GM12878 (cell line): ENCODE measurements around the gene EFNB2. TPM values are rescaled to one million over a fixed set of nuclear protein-coding genes. Genes with fewer than 3 reads are reported as not detected.

Experiments used
- ATAC-seq: fragments of 200-7000 bp; cut with Tn5 transposase; 3 replicates; pipeline ENCODE4 v1.9.1; 2020; ENCODE audit warnings: mild to moderate bottlenecking, moderate library complexity
- BruUV-seq: library from RNA; stranded (reverse); fragments of 400-500 nt; replicated peaks from 2 replicates; lab custom pipeline; 2021; lab: Mats Ljungman, UMichigan
- CTCF ChIA-PET: fragments of 300-600 bp; sonication (Branson Sonifier 250); formaldehyde crosslinking; extraction: SDS; loops from one replicate; lab custom pipeline; 2021; ENCODE audit warnings: inconsistent platforms; lab: Yijun Ruan, JAX
- POLR2A ChIA-PET: fragments of 350-600 bp; formaldehyde crosslinking; extraction: SDS; loops from one replicate; lab custom pipeline; 2021; ENCODE audit warnings: inconsistent platforms; lab: Charles Lee
- RAD21 ChIA-PET: fragments of 300-600 bp; sonication (Branson Sonifier 250); formaldehyde crosslinking; loops from one replicate; lab custom pipeline; 2023; ENCODE audit warnings: antibody characterized with exemption; ENCODE audit not compliant: unreplicated experiment; lab: Charles Lee
- SMC1A ChIA-PET: fragments of 300-600 bp; sonication (Branson Sonifier 250); formaldehyde crosslinking; loops from one replicate; lab custom pipeline; 2023; ENCODE audit not compliant: unreplicated experiment, uncharacterized antibody; lab: Charles Lee
- DNase-seq: peaks from one replicate; pipeline ENCODE4 v3.0.0-alpha.2; 2011; ENCODE audit warnings: low read depth, low spot score
- FAIRE-seq: peaks from 3 replicates; lab custom pipeline; 2011; peaks lifted over from hg19 to GRCh38; lab: Jason Lieb, UNC
- H2AFZ ChIP-seq: 2 replicates; pipeline ENCODE4 v1.6.0; 2011; ENCODE audit warnings: low read depth, low read length, control low read depth; ENCODE audit not compliant: control insufficient read depth
- H3K27ac ChIP-seq: 2 replicates; pipeline ENCODE4 v1.5.1; 2011; ENCODE audit warnings: control low read depth; ENCODE audit not compliant: control insufficient read depth, insufficient read depth
- H3K27me3 ChIP-seq, 2 experiments: replicated peaks in 1 of 2; 2 replicates each; pipeline versions ENCODE4 v1.6.0 to v1.6.1; 2011; ENCODE audit warnings: low read length in 1 of 2; ENCODE audit not compliant: control insufficient read depth in 2 of 2, insufficient read depth in 2 of 2
- H3K36me3 ChIP-seq, 2 experiments: 2 replicates each; pipeline ENCODE4 v1.5.1; 2011; ENCODE audit warnings: low read length in 1 of 2; ENCODE audit not compliant: control insufficient read depth in 2 of 2, insufficient read depth in 2 of 2
- H3K4me1 ChIP-seq: 2 replicates; pipeline ENCODE4 v1.6.1; 2011; ENCODE audit warnings: mild to moderate bottlenecking, low read length, moderate library complexity, mixed read lengths; ENCODE audit not compliant: control insufficient read depth, insufficient read depth
- H3K4me2 ChIP-seq: 2 replicates; pipeline ENCODE4 v1.6.0; 2011; ENCODE audit warnings: control low read depth; ENCODE audit not compliant: control insufficient read depth, insufficient read depth
- H3K4me3 ChIP-seq: fragments of 200-600 bp; sonication (generic); 2 replicates; pipeline ENCODE4 v1.5.1; 2016
- H3K79me2 ChIP-seq: 2 replicates; pipeline ENCODE4 v1.6.0; 2011; ENCODE audit warnings: low read length; ENCODE audit not compliant: control insufficient read depth, insufficient read depth
- H3K9ac ChIP-seq: 2 replicates; pipeline ENCODE4 v1.8.0; 2011; ENCODE audit warnings: low read length, control low read depth, mixed read lengths; ENCODE audit not compliant: control insufficient read depth, insufficient read depth
- H3K9me3 ChIP-seq: replicated peaks from 3 replicates; pipeline ENCODE4 v1.5.1; 2011; ENCODE audit warnings: mild to moderate bottlenecking, low read length; ENCODE audit not compliant: control insufficient read depth, insufficient read depth
- H4K20me1 ChIP-seq: 2 replicates; pipeline ENCODE4 v1.6.0; 2011; ENCODE audit not compliant: control insufficient read depth, insufficient read depth
- CBFB ChIP-seq: IDR thresholded peaks from 2 replicates; pipeline ENCODE4 v1.6.1; 2016; ENCODE audit warnings: antibody characterized with exemption, low read depth
- EGR1 ChIP-seq, 2 experiments: IDR thresholded peaks; 1 replicate in 1 of 2; 2 replicates in 1 of 2; pipeline ENCODE4 v1.6.1; 2011 to 2012; ENCODE audit warnings: low read depth in 2 of 2, low read length in 2 of 2, borderline replicate concordance in 1 of 2, mild to moderate bottlenecking in 1 of 2, moderate library complexity in 1 of 2
- ELK1 ChIP-seq: IDR thresholded peaks from 2 replicates; pipeline ENCODE4 v1.6.1; 2012; ENCODE audit warnings: low read depth, low read length, improper control_type of control experiment
- FOXM1 ChIP-seq: IDR thresholded peaks from 2 replicates; pipeline ENCODE4 v1.6.1; 2012; ENCODE audit warnings: low read depth, mild to moderate bottlenecking, inconsistent platforms, low read length, moderate library complexity
- GATAD2B ChIP-seq: fragments of 450-650 bp; conservative IDR thresholded peaks from 2 replicates; pipeline ENCODE4 v1.6.1; 2017; ENCODE audit warnings: low read depth, mild to moderate bottlenecking, moderate library complexity
- KAT2A ChIP-seq: conservative IDR thresholded peaks from 2 replicates; pipeline ENCODE4 v1.6.1; 2011; ENCODE audit warnings: low read depth, low read length; ENCODE audit not compliant: control insufficient read depth
- KLF5 ChIP-seq: fragments of 450-650 bp; IDR thresholded peaks from 2 replicates; pipeline ENCODE4 v1.6.1; 2014; ENCODE audit warnings: mild to moderate bottlenecking; ENCODE audit not compliant: partially characterized antibody
- NFXL1 ChIP-seq: fragments of 450-650 bp; IDR thresholded peaks from 2 replicates; pipeline ENCODE4 v1.6.1; 2017; ENCODE audit warnings: antibody characterized with exemption, mild to moderate bottlenecking, borderline replicate concordance
- POU2F2 ChIP-seq: IDR thresholded peaks from 3 replicates; pipeline ENCODE4 v1.6.1; 2011; ENCODE audit warnings: low read depth, mild to moderate bottlenecking, low read length, borderline replicate concordance
- SMAD1 ChIP-seq: fragments of 450-650 bp; IDR thresholded peaks from 2 replicates; pipeline ENCODE4 v1.6.1; 2018; ENCODE audit warnings: mild to moderate bottlenecking, low read depth; ENCODE audit not compliant: partially characterized antibody
- TARDBP ChIP-seq: IDR thresholded peaks from 2 replicates; pipeline ENCODE4 v1.6.1; 2016; ENCODE audit warnings: borderline replicate concordance
- TCF3 ChIP-seq: IDR thresholded peaks from 2 replicates; pipeline ENCODE4 v1.6.1; 2012; ENCODE audit warnings: low read depth, mild to moderate bottlenecking, low read length, borderline replicate concordance; ENCODE audit not compliant: insufficient read depth
- YY1 ChIP-seq: IDR thresholded peaks from 2 replicates; pipeline ENCODE4 v1.6.1; 2011; ENCODE audit warnings: low read depth, mild to moderate bottlenecking, low read length
- WGBS: methylation state at CpG from one replicate; pipeline ENCODE4 v1.1.6; 2016; ENCODE audit warnings: low lambda C conversion rate; ENCODE audit not compliant: insufficient replicate concordance, insufficient coverage; ENCODE audit errors: missing lambda C conversion rate; 5-methylcytosine and 5-hydroxymethylcytosine counted together
- in situ Hi-C: fragments of 300-500 bp; cut with MboI; formaldehyde crosslinking; loops from 9 replicates; pipeline ENCODE4 v1.14.3; 2018; ENCODE audit warnings: mixed read lengths
- intact Hi-C: fragments of 100-400 bp; cut with micrococcal nuclease; formaldehyde crosslinking; loops from one replicate; pipeline ENCODE4 v1.14.2; 2022; ENCODE audit not compliant: unreplicated experiment
- polyA plus RNA-seq, 11 experiments: library from polyadenylated mRNA; depleted of rRNA in 4 of 11; unstranded in 6 of 11; stranded (reverse) in 5 of 11; fragments of >200 nt; fragmentation: Nextera tagmentation in 4 of 11; fragmentation: Illumina TruSeq in 1 of 11; extraction: Ambion mirVana in 4 of 11; extraction: Trizol in 1 of 11; gene quantifications; 1 replicate in 1 of 11; 2 replicates in 10 of 11; pipeline versions ENCODE4 v1.2.1 to v1.2.3, GENCODE V29; 2011 to 2016; ENCODE audit warnings: inconsistent platforms in 2 of 11, missing spikeins in 2 of 11, low read depth in 1 of 11
- total RNA-seq, 4 experiments: library from RNA; depleted of rRNA in 3 of 4; stranded (reverse); fragments of >200 nt in 3 of 4; fragmentation: Illumina TruSeq in 1 of 4; extraction: Trizol in 1 of 4; gene quantifications; 2 replicates each; pipeline versions ENCODE4 v1.2.1 to v1.2.3, GENCODE V29; 2013 to 2021
- TF ChIP-seq, protein P1 (sequence below): IDR thresholded peaks from 2 replicates; pipeline ENCODE4 v1.6.1; 2011; ENCODE audit warnings: borderline replicate concordance, low read depth, mild to moderate bottlenecking, moderate library complexity, low read length; ENCODE audit not compliant: insufficient read depth, poor library complexity, severe bottlenecking
- TF ChIP-seq, protein P2 (sequence below): fragments of 450-650 bp; IDR thresholded peaks from 2 replicates; pipeline ENCODE4 v1.6.1; 2016; ENCODE audit warnings: mild to moderate bottlenecking

The EFNB2 gene
- total and polyA plus RNA-seq, 10 of the 15 experiments (the other 5 are each of a cell fraction or from before 2014, with no cell fraction given) = 0.12 to 1.5 (median 0.31) TPM; not detected in 1

DNA sequence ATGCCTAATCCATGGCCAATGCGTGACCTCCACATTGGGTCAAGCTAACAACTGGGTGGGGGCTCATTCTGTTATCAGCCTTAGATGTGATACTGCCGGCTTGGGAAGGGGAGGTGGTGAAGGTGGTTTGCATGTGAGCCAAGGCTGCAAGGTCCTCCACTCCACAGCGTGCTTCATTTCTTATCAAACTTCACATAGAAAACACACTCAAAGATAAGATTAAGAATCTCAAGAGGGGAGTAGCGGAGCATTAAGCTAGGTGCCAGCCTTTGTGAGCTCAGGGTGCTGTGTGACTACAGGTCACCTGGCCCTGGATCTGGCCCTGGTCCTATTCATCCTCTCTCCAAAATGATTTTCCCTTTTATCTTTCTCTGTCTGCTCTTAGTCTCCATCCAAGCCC is 45.8 kb upstream of the EFNB2 start:
- BruUV-seq = no TSS peak
- Histone ChIP-seq H3K79me2 (no peaks in the 10 kb centered on the region), H3K27me3 (no peaks in the 10 kb centered on the region), H3K4me1 (no peaks in the 10 kb centered on the region)
- POLR2A ChIA-PET = no interaction called here
- ATAC-seq (no peak), FAIRE-seq (no peak)
- TF ChIP-seq GATAD2B (no peak), YY1 (no peak), POU2F2 (no peak), TCF3 (no peak), KAT2A (no peak), SMAD1 (no peak), EGR1 (IDR thresholded peaks at IDR 0.05; ENCODE audit: borderline replicate concordance in 1 of 2, low read depth in 2 of 2, low read length in 2 of 2) (no peak), NFXL1 (no peak), FOXM1 (no peak), KLF5 (no peak), CBFB (no peak), ELK1 (no peak), TARDBP (no peak)
- TF ChIP-seq, protein P1, sequence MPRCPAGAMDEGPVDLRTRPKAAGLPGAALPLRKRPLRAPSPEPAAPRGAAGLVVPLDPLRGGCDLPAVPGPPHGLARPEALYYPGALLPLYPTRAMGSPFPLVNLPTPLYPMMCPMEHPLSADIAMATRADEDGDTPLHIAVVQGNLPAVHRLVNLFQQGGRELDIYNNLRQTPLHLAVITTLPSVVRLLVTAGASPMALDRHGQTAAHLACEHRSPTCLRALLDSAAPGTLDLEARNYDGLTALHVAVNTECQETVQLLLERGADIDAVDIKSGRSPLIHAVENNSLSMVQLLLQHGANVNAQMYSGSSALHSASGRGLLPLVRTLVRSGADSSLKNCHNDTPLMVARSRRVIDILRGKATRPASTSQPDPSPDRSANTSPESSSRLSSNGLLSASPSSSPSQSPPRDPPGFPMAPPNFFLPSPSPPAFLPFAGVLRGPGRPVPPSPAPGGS = no peak
- TF ChIP-seq, protein P2, sequence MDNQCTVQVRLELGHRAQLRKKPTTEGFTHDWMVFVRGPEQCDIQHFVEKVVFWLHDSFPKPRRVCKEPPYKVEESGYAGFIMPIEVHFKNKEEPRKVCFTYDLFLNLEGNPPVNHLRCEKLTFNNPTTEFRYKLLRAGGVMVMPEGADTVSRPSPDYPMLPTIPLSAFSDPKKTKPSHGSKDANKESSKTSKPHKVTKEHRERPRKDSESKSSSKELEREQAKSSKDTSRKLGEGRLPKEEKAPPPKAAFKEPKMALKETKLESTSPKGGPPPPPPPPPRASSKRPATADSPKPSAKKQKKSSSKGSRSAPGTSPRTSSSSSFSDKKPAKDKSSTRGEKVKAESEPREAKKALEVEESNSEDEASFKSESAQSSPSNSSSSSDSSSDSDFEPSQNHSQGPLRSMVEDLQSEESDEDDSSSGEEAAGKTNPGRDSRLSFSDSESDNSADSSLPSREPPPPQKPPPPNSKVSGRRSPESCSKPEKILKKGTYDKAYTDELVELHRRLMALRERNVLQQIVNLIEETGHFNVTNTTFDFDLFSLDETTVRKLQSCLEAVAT = no peak
- TF ChIP-seq, all 136 proteins: peak for 0
- Histone ChIP-seq H3K27ac (no peak overlapping the region), H3K4me2 (no peak overlapping the region), H2AFZ (no peak overlapping the region), H3K9me3 (peaks cover 2% of the 10 kb centered on the region; the same call in 2 of the 3 replicates), H3K36me3 (no peaks in the 10 kb centered on the region), H4K20me1 (no peaks in the 10 kb centered on the region), H3K9ac (no peak overlapping the region), H3K4me3 (no peak overlapping the region)
- ChIA-PET CTCF (interaction anchor here (2.1 kb wide), 1 partner anchor 39 kb away, joined by 6 read pairs; no protein-coding TSS in a partner anchor), SMC1A (interaction anchor here (1.2 kb wide), 1 partner anchor 13 kb away, joined by 3 read pairs; the partner anchor contains the start of gene ARGLU1), RAD21 (no interaction called here)
- intact Hi-C loops = no loop called here
- in situ Hi-C loops = no loop called here
- DNase-seq = no peak
- 81% methylated on average over 4 of the region's 4 CpGs for WGBS
